Endodermal cell (in vitro differentiated cells): ENCODE results near the gene TMPRSS2. TPM values are rescaled to one million over a fixed set of nuclear protein-coding genes. Genes with fewer than 3 reads are reported as not detected.

ENCODE experiments used
- DNase-seq: peaks from one replicate; pipeline ENCODE4 v3.0.0-alpha.2; 2017
- H3K27ac ChIP-seq: 2 replicates; pipeline ENCODE4 v1.5.1; 2013; ENCODE audit warnings: mild to moderate bottlenecking, low read depth, low read length, moderate library complexity
- H3K27me3 ChIP-seq: 2 replicates; pipeline ENCODE4 v1.6.1; 2013; ENCODE audit warnings: mild to moderate bottlenecking, low read length, moderate library complexity; ENCODE audit not compliant: insufficient read depth, control insufficient read depth, poor library complexity, severe bottlenecking
- H3K36me3 ChIP-seq: 2 replicates; pipeline ENCODE4 v1.7.0; 2013; ENCODE audit warnings: mild to moderate bottlenecking, low read length, moderate library complexity; ENCODE audit not compliant: control insufficient read depth, insufficient read depth
- H3K4me1 ChIP-seq: one replicate; pipeline ENCODE4 v1.7.0; 2013; ENCODE audit warnings: low read length; ENCODE audit not compliant: control insufficient read depth, insufficient read depth
- H3K4me3 ChIP-seq: 2 replicates; pipeline ENCODE4 v1.5.1; 2013; ENCODE audit warnings: mild to moderate bottlenecking, low read length, moderate library complexity
- H3K9ac ChIP-seq: 2 replicates; pipeline ENCODE4 v1.6.1; 2013; ENCODE audit warnings: mild to moderate bottlenecking, low read length, moderate library complexity; ENCODE audit not compliant: poor library complexity, severe bottlenecking; ENCODE audit errors: extremely low read depth
- H3K9me3 ChIP-seq: 2 replicates; pipeline ENCODE4 v1.6.1; 2013; ENCODE audit warnings: mild to moderate bottlenecking, low read length, moderate library complexity; ENCODE audit not compliant: control insufficient read depth
- H3K27ac Mint-ChIP-seq: 2 replicates; pipeline ENCODE4 v1.8.0; 2020; ENCODE audit warnings: mixed read lengths
- H3K27me3 Mint-ChIP-seq: 2 replicates; pipeline ENCODE4 v1.8.0; 2021; ENCODE audit warnings: mild to moderate bottlenecking, mixed read lengths; ENCODE audit not compliant: insufficient read depth
- H3K36me3 Mint-ChIP-seq: 2 replicates; pipeline ENCODE4 v1.8.0; 2020; ENCODE audit warnings: low read depth, mixed read lengths
- H3K4me1 Mint-ChIP-seq: 2 replicates; pipeline ENCODE4 v1.8.0; 2020; ENCODE audit warnings: mixed read lengths
- H3K4me3 Mint-ChIP-seq: 2 replicates; pipeline ENCODE4 v1.8.0; 2020; ENCODE audit warnings: mild to moderate bottlenecking, moderate library complexity, mixed read lengths
- H3K9me3 Mint-ChIP-seq: 2 replicates; pipeline ENCODE4 v1.8.0; 2020; ENCODE audit warnings: mild to moderate bottlenecking, mixed read lengths
- CTCF ChIP-seq: fragments of 200-600 bp; sonication (generic); conservative IDR thresholded peaks from 2 replicates; pipeline ENCODE4 v1.5.0; 2021; ENCODE audit warnings: antibody characterized with exemption, mild to moderate bottlenecking
- WGBS, 2 experiments: methylation state at CpG; one replicate each; pipeline versions ENCODE4 v1.1.5 to v1.1.7; 2013; ENCODE audit warnings: missing lambda C conversion rate in 2 of 2, mixed read lengths in 1 of 2; ENCODE audit not compliant: insufficient coverage in 1 of 2, insufficient read length in 1 of 2; 5-methylcytosine and 5-hydroxymethylcytosine counted together
- total RNA-seq, 2 donors: library from RNA; stranded (reverse); fragmentation: NEBNext Ultra II Directional in 1 of 2; extraction: Animal tissue kit (Norgen Biotek cat#: 25700) in 1 of 2; gene quantifications; 2 replicates in 1 of 2; 3 replicates in 1 of 2; pipeline ENCODE4 v1.2.1, GENCODE V29; 2021

TMPRSS2 gene
- total RNA-seq, 2 donors from 2014 or later: 17.6 to 19.2 TPM

GRCh38 chr21:41509145-41509496 is 1.2 kb upstream of the TMPRSS2 start:
- no peaks in the 10 kb centered on the region for H3K9me3 ChIP-seq
- Mint-ChIP-seq H3K27me3 (peaks cover 43% of the 10 kb centered on the region), H3K4me3 (peak overlapping the region; percentile 74), H3K27ac (no peak overlapping the region), H3K4me1 (peaks cover 12% of the 10 kb centered on the region), H3K36me3 (no peaks in the 10 kb centered on the region), H3K9me3 (no peaks in the 10 kb centered on the region)
- H3K27ac ChIP-seq: no peak overlapping the region
- no peak overlapping the region for H3K9ac ChIP-seq
- no peak for DNase-seq
- H3K4me3 ChIP-seq: no peak overlapping the region
- TF ChIP-seq CTCF: no peak
- 72 to 75% methylated on average over 4 to 7 of the region's 7 CpGs for WGBS, 2 experiments
- peaks cover 49% of the 10 kb centered on the region for H3K27me3 ChIP-seq
- H3K4me1 ChIP-seq: peaks cover 6% of the 10 kb centered on the region
- no peaks in the 10 kb centered on the region for H3K36me3 ChIP-seq

GRCh38 chr21:41508415-41509144 is 622 bp upstream of the TMPRSS2 start:
- Histone ChIP-seq H3K9ac (no peak overlapping the region), H3K4me3 (peak overlapping the region; percentile 67), H3K4me1 (peaks cover 6% of the 10 kb centered on the region), H3K27ac (no peak overlapping the region), H3K27me3 (peaks cover 50% of the 10 kb centered on the region), H3K36me3 (no peaks in the 10 kb centered on the region), H3K9me3 (no peaks in the 10 kb centered on the region)
- Mint-ChIP-seq H3K4me1 (peaks cover 12% of the 10 kb centered on the region), H3K4me3 (peak overlapping the region; percentile 74), H3K36me3 (no peaks in the 10 kb centered on the region), H3K9me3 (no peaks in the 10 kb centered on the region), H3K27me3 (peaks cover 46% of the 10 kb centered on the region), H3K27ac (no peak overlapping the region)
- TF ChIP-seq CTCF: peak; percentile 30
- WGBS, 2 experiments: 20 to 33% methylated on average over 10 to 28 of the region's 28 CpGs
- no peak for DNase-seq

GRCh38 chr21:41506611-41507520 is 1.1 kb downstream of the TMPRSS2 start:
- H3K36me3 Mint-ChIP-seq: no peaks in the 10 kb centered on the region

More at GRCh38 chr21:41506611-41507520, 1.1 kb downstream of the TMPRSS2 start:
- Histone ChIP-seq H3K36me3 (no peaks in the 10 kb centered on the region), H3K9me3 (no peaks in the 10 kb centered on the region), H3K9ac (peak overlapping the region; percentile 30), H3K4me1 (peaks cover 9% of the 10 kb centered on the region), H3K27me3 (peaks cover 50% of the 10 kb centered on the region), H3K27ac (no peak overlapping the region), H3K4me3 (peak overlapping the region; percentile 83)
- peak; percentile 44 for TF ChIP-seq CTCF
- Mint-ChIP-seq H3K27me3 (peaks cover 45% of the 10 kb centered on the region), H3K27ac (peak overlapping the region; percentile 30), H3K9me3 (no peaks in the 10 kb centered on the region), H3K4me3 (peak overlapping the region; percentile 74), H3K4me1 (peaks cover 14% of the 10 kb centered on the region)
- DNase-seq: peak; percentile 83
- WGBS, 2 experiments: 2 to 4% methylated on average over 43 to 64 of the region's 64 CpGs
